Body of pancreas (tissue), 4 donors: Measurements from ENCODE around the gene SLC35F3. TPM values are rescaled to one million over a fixed set of nuclear protein-coding genes. Genes with fewer than 3 reads are reported as not detected.

Experiments used
- ATAC-seq: fragments of 150-250 bp; one replicate; pipeline ENCODE4 v1.9.1; 2016
- DNase-seq, 4 donors: peaks; one replicate each; pipeline ENCODE4 v3.0.0-alpha.2; 2019
- H3K27ac ChIP-seq, 4 donors: fragments of 200-600 bp; sonication (generic); 1 replicate in 3 of 4; 2 replicates in 1 of 4; pipeline versions ENCODE4 v1.5.1 to v1.6.1; 2016 to 2019; ENCODE audit warnings: mild to moderate bottlenecking in 1 of 4, mixed read lengths in 1 of 4, moderate library complexity in 1 of 4
- H3K27me3 ChIP-seq, 2 donors: fragments of 200-600 bp; sonication (generic); one replicate each; pipeline ENCODE4 v1.6.0; 2016; ENCODE audit warnings: mild to moderate bottlenecking in 1 of 2
- H3K36me3 ChIP-seq, 2 donors: fragments of 200-600 bp; sonication (generic); replicated peaks in 1 of 2; 2 replicates each; pipeline ENCODE4 v1.5.1; 2016; ENCODE audit warnings: low read depth in 2 of 2; ENCODE audit not compliant: insufficient read depth in 1 of 2
- H3K4me1 ChIP-seq: fragments of 200-600 bp; sonication (generic); one replicate; pipeline ENCODE4 v1.6.0; 2016
- H3K4me3 ChIP-seq, 2 donors: fragments of 200-600 bp; sonication (generic); 1 replicate in 1 of 2; 2 replicates in 1 of 2; pipeline ENCODE4 v1.5.1; 2016 to 2019
- H3K9me3 ChIP-seq, 3 donors: fragments of 200-600 bp; sonication (generic); 1 replicate in 2 of 3; 2 replicates in 1 of 3; pipeline ENCODE4 v1.5.1; 2016
- CTCF ChIP-seq, 7 experiments: fragments of 450-650 bp in 4 of 7; fragments of 200-600 bp in 3 of 7; sonication (generic) in 3 of 7; IDR thresholded peaks; one replicate each; pipeline ENCODE4 v1.5.1; 2016 to 2019; ENCODE audit warnings: antibody characterized with exemption in 7 of 7
- POLR2A ChIP-seq, 3 donors: fragments of 450-650 bp; IDR thresholded peaks; one replicate each; pipeline ENCODE4 v1.6.1; 2016; ENCODE audit warnings: antibody characterized with exemption in 3 of 3, mild to moderate bottlenecking in 2 of 3
- WGBS, 2 donors: methylation state at CpG; one replicate each; pipeline ENCODE4 v1.1.5; 2017; 5-methylcytosine and 5-hydroxymethylcytosine counted together
- intact Hi-C: fragments of 100-400 bp; cut with DNase I; formaldehyde crosslinking; loops from one replicate; pipeline ENCODE4 v1.15.1; 2023
- total RNA-seq, 2 donors: library from RNA; depleted of rRNA; stranded (reverse); fragments of >200 nt; gene quantifications; one replicate each; pipeline ENCODE4 v1.1.0, GENCODE V29; 2016

SLC35F3 gene
- total RNA-seq, 2 donors from 2014 or later = 0.99 to 11.7 TPM

- H3K4me3 ChIP-seq = no peak overlapping the region
- ATAC-seq = no peak
- H3K27ac ChIP-seq = no peak overlapping the region
- 77 to 83% methylated on average over 8 of the region's 8 CpGs for WGBS, 2 donors
- H3K9me3 ChIP-seq = no peaks in the 10 kb centered on the region
- DNase-seq = no peak
- no peaks in the 10 kb centered on the region for H3K27me3 ChIP-seq
- intact Hi-C loops = loop anchor here (5.0 kb wide), 1 partner anchor 96 kb away; no protein-coding TSS in a partner anchor
- TF ChIP-seq CTCF (IDR thresholded peaks at IDR 0.05) (no peak), POLR2A (IDR thresholded peaks at IDR 0.05) (no peak)
- H3K4me1 ChIP-seq = peaks cover 31% of the 10 kb centered on the region
- no peaks in the 10 kb centered on the region for H3K36me3 ChIP-seq
Measured at GRCh38 chr1:234216116-234216703, 311.7 kb downstream of the SLC35F3 start.

GRCh38 chr1:234217316-234217840 is 312.9 kb downstream of the SLC35F3 start:
- intact Hi-C loops = loop anchor here (5.0 kb wide), 1 partner anchor 95 kb away; no protein-coding TSS in a partner anchor
- Histone ChIP-seq H3K9me3 (no peaks in the 10 kb centered on the region), H3K36me3 (no peaks in the 10 kb centered on the region), H3K27me3 (no peaks in the 10 kb centered on the region), H3K4me1 (peaks cover 31% of the 10 kb centered on the region), H3K27ac (no peak overlapping the region), H3K4me3 (no peak overlapping the region)
- no peak for TF ChIP-seq POLR2A (IDR thresholded peaks at IDR 0.05)
- no peak for TF ChIP-seq CTCF (IDR thresholded peaks at IDR 0.05)
- ATAC-seq (no peak), DNase-seq (no peak)
- WGBS, 2 donors = 76 to 77% methylated on average over 4 of the region's 4 CpGs

- no peaks in the 10 kb centered on the region for H3K36me3 ChIP-seq
- 64 to 87% methylated on average over 3 of the region's 3 CpGs for WGBS, 2 donors
Measured at GRCh38 chr1:234218078-234218477, 313.6 kb downstream of the SLC35F3 start.

GRCh38 chr1:234219711-234220110 is 315.2 kb downstream of the SLC35F3 start:
- H3K27me3 ChIP-seq = no peaks in the 10 kb centered on the region
- TF ChIP-seq CTCF (IDR thresholded peaks at IDR 0.05) (no peak), POLR2A (IDR thresholded peaks at IDR 0.05) (no peak)
- no peak overlapping the region for H3K27ac ChIP-seq
- intact Hi-C loops = loop anchor here (5.0 kb wide), 1 partner anchor 93 kb away; no protein-coding TSS in a partner anchor
- no peaks in the 10 kb centered on the region for H3K9me3 ChIP-seq
- ATAC-seq = no peak
- 78 to 94% methylated on average over 9 of the region's 9 CpGs for WGBS, 2 donors
- no peak overlapping the region for H3K4me3 ChIP-seq
- peaks cover 12% of the 10 kb centered on the region for H3K4me1 ChIP-seq
- no peaks in the 10 kb centered on the region for H3K36me3 ChIP-seq
- no peak for DNase-seq

More at GRCh38 chr1:234218078-234218477, 313.6 kb downstream of the SLC35F3 start:
- H3K4me3 ChIP-seq = no peak overlapping the region
- no peaks in the 10 kb centered on the region for H3K27me3 ChIP-seq
- peaks cover 29% of the 10 kb centered on the region for H3K4me1 ChIP-seq
- no peak for DNase-seq
- TF ChIP-seq POLR2A (IDR thresholded peaks at IDR 0.05) (no peak), CTCF (IDR thresholded peaks at IDR 0.05) (no peak)
- no peak overlapping the region for H3K27ac ChIP-seq
- intact Hi-C loops = loop anchor here (5.0 kb wide), 1 partner anchor 94 kb away; no protein-coding TSS in a partner anchor
- H3K9me3 ChIP-seq = no peaks in the 10 kb centered on the region
- ATAC-seq = no peak

- Histone ChIP-seq H3K36me3 (no peaks in the 10 kb centered on the region), H3K27ac (no peak overlapping the region), H3K4me1 (no peaks in the 10 kb centered on the region), H3K9me3 (no peaks in the 10 kb centered on the region), H3K4me3 (no peak overlapping the region), H3K27me3 (no peaks in the 10 kb centered on the region)
- WGBS, 2 donors = 75 to 87% methylated on average over 2 of the region's 2 CpGs
- intact Hi-C loops = no loop called here
- TF ChIP-seq POLR2A (IDR thresholded peaks at IDR 0.05) (no peak), CTCF (IDR thresholded peaks at IDR 0.05) (no peak)
- DNase-seq = no peak
- ATAC-seq = no peak
Measured at GRCh38 chr1:234221601-234222000, 317.1 kb downstream of the SLC35F3 start.
